GM21576 (cell line): ENCODE results near the gene IFNE.

Experiments used
- ATAC-seq: cut with Tn5 transposase; IDR thresholded peaks from one replicate; pipeline ENCODE4 v1.9.1; 2021; ENCODE audit warnings: mild to moderate bottlenecking, moderate library complexity; ENCODE audit not compliant: unreplicated experiment

The IFNE gene

DNA sequence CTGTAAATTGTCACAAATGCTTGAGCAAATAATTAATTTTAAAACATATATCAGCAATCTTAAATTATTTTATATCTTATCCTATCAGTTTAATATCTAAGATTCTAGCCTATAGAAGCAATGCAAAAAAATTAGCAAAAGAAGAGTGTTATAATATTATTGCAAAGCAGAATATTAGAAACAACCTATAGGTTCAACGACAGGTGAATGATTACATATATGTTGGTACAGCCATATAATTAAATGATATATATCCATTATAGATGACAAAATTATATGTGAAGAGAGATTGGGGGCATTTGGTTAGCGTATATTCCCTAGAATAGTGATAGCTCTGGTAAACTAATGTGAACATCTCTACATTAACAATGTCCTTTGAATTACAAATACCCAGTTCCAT lies at the start of gene IFNE:
Gene IFNE (minus strand): TSS at position 101 of the 400 bp plus-strand sequence. CDS start 619 bp downstream, outside the sequence.
- no peak for ATAC-seq

DNA sequence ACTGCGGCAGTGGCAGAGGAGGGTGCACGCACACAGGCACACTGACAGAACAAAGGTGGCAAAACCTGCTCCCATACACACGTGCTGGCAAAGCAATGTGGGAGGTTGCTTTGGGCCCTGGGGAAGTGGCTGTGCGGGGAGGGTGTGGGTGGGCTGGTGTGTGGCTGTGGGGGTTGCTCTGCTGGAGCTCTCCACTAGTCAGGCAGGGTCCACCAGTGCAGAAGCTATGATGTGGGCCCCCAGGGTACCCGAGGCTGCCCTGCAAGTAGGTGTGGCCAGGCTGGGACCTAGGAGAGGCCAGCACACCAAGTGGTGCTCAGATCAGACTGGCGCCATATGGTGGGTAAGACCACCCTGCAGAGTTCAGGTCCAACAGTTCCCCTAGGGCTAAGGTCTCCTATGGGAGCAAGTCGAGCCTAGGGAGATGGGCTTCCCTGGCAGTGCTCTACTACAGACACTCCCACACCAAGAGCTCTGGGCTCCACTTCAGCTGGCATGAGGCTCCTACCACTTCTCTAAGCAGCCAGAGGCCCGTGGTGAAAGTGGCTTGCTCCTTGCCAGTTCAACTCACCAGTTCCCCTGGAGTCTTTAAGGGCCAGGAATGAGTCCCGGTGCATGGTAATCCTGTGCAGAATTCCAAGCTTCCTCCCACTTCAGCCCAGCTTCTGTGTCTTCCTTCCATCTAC lies 46.2 kb upstream of the IFNE start:
- ATAC-seq: no peak

- ATAC-seq: no peak
These were observed 45.5 kb upstream of the IFNE start for GRCh38 chr9:21527579-21527978.

- no peak for ATAC-seq
These were observed 43.1 kb upstream of the IFNE start for GRCh38 chr9:21525174-21525573.

DNA sequence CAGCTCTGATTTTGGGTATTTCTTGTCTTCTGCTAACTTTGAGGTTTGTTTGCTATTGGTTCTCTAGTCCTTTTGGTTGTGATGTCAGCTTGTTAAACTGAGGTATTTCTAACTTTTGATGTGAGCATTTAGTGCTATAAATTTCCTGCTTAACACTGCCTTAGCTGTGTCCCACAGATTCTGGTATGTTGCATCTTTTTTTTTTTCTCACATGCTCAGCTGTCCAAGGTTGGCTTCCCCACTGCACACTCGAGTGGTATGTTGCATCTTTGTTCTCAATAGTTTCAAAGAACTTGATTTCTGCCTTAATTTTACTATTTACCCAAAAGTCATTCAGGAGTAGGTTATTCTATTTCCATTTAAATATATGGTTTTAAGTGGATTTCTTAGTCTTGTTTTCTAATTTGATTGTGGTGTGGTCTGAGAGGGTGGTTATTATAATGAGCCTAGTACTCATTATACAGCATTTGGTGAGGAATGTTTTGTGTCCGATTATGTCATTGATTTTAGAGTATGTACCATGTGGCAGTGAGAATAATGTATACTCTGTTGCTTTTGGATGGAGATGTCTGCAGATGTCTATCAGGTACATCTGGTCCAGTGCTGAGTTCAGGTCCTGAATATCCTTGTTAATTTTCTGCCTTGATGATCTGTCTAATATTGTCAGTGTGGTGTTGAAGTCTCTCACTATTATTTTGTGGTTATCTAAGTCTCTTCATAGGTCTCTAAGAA lies 42.2 kb upstream of the IFNE start:
- ATAC-seq: no peak

DNA sequence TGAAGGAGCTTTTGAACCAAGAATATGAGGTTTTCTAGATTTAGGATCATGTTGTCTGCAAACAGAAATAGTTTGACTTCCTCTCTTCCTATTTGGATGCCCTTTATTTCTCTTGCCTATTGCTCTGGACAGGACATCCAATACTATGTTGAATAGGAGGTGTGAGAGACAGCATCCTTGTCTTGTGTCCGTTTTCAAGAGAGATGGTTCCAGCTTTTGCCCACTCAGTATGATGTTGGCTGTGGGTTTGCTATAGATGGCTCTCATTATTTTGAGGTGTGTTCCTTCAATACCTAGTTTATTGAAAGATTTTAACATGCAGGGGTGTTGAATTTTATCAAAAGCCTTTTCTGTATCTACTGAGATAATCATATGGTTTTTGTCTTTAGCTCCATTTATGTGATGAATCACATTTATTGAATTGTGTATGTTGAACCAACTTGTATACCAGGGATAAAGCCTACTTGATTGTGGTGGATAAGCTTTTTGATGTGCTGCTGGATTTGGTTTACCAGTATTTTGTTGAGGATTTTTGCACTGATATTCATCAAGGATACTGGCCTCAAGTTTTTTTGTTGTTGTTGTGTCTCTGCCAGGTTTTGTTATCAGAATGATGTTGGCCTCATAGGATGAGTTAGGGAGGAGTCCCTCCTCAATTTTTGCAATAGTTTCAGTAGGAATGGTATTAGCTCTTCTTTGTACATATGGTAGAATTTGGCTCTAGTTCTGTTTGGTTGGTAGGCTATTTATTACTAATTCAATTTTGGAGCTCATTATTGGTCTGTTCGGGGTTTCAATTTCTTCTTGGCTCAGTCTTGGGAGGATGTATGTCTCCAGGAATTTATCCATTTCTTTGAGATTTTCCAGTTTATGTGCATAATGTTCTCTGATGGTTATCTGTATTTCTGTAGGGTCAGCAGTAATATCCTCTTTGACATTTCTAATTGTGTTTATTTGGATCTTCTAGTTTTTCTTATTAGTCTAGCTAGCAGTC lies 41.2 kb upstream of the IFNE start:
- no peak for ATAC-seq

DNA sequence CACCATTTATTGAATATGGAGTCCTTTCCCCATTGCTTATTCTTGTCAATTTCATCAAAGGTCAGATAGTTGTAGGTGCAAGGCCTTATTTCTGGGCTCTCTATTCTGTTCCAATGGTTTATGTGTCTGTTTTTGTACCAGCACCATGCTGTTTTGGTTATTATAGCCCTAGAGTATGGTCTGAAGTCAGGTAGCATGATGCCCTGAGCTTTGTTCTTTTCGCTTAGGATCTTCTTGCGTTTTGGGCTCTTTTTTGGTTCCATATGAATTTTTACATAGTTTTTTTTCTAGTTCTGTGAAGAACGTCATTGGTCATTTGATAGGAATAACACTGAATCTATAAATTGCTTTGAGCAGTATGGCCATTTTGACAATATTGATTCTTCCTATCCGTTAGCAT lies 40.2 kb upstream of the IFNE start:
- no peak for ATAC-seq

GRCh38 chr9:21521448-21521847 lies 39.3 kb upstream of the IFNE start:
- ATAC-seq: no peak

GRCh38 chr9:21520501-21521228 lies 38.6 kb upstream of the IFNE start:
- ATAC-seq: no peak

GRCh38 chr9:21519855-21520434 lies 37.8 kb upstream of the IFNE start:
- ATAC-seq: no peak

DNA sequence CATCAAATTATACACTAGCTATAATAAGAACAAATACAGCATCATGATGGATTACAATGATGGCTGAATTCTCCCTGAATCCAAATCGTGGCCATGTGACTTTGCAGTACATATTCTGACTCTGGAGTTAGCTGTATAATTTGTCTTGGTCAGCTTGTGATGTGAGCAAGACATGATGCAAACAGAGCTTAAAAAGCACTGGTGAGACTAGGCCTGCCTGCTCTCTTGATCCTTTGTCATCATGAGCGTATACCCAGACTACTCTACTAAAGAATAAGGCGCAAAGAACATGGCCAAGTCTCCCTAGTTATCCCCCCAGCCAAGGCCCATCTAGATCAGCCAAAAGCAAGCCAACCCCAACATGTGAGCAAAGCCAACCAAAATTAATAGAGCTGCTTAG lies 34.7 kb upstream of the IFNE start:
- ATAC-seq: no peak

GRCh38 chr9:21513431-21513830 lies 31.3 kb upstream of the IFNE start:
- no peak for ATAC-seq

DNA sequence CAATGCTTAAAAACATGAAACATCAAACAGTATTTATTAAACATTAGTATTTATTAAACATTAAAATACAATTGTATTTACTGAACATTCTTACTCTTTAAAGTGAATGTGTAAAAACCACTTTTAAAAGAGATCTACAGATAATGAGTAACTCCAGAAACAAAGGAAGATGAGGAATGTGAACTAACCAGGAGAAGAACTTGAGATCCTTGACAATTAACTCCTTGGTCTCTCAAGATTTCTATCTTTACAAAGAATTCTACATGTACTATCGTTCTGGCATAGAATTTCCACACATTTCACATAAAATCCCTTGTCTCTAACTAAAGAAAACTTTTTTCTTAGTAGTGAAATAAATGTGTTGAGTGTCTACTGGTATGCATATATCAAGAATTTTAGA lies 28.7 kb upstream of the IFNE start:
- ATAC-seq: no peak

- ATAC-seq: no peak
These were observed 25.3 kb upstream of the IFNE start for GRCh38 chr9:21507483-21507790.

DNA sequence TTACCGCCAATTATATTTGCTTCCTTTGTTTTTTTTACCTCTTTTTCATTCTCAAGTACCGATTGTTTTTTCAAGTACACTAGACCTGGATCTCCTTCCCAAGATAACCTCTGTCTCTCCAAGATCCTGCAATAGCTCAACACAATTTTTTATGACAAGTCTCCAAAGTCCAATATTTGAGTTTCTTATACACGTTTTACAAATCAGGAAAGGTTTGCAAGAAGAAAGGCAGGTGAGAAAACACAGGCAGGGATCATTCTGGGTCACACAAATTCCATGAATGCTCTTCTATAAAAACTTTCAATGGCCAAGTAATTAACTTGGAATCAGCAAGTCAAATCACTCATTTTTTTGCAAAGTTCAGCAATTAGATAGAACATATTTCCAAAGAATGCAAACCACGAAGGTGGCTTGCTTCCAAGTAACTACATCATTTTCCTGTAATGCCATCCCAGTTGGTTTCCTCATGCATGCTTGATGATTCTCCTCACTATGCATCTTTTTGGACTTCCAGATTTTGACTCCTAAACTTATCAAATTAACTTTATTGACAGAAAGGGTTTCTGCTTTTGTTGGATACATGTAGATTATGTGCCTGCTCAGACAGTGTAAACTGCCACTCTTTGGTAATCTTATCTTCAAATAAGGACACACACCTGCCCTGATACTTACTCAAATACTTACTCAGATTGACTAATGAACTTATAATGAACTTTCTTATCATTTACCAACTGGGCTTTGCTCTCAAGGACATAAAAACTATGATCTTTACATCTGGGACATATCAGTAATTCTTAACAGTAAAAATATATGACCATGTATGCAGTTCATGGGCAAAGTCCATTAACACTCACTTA lies 24.7 kb upstream of the IFNE start:
- no peak for ATAC-seq

DNA sequence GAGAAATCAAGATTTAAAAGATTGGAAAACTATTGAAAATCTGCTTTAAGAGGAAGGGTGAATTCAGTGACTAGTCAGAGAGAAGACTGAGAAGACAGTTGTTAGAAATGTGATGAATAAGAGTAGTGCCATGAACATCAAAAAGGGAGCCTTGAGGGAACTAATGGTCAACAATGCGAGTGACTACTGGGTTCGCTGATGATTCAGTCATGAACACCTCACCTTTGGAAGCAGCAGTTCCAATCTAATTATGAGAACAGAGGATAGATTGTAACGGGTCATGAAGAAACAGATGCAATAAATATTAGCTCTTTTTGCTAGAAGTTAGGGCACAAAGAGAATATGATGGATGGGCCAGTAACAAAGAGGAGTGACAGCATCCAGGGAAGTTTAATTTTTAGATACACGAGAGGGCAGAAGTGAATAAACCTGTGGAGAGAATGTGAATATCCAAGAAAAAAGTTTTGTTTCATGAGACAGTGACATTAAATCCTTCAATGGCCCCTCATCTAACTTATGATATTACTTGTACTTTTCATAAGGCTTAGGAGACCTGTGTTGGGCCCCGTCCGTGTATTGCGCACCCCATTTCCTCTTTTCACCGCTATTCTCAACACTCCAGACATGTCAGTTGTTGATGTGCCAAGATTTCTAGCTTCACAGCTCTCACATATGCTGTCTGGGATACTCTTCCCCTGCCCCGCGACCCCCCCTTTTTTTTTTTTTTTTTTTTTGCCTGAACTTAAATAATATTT lies 23.5 kb upstream of the IFNE start:
- ATAC-seq: no peak

- ATAC-seq: no peak
These were observed 22.8 kb upstream of the IFNE start for GRCh38 chr9:21504894-21505293.

GRCh38 chr9:21504113-21504512 lies 22.0 kb upstream of the IFNE start:
- ATAC-seq: no peak

- no peak for ATAC-seq
These were observed 20.5 kb upstream of the IFNE start for GRCh38 chr9:21502586-21502985.
